Peyer's patch (tissue), 4 donors: ENCODE data around the gene RHBDD1.

Source experiments
- CTCF ChIP-seq, 6 experiments: fragments of 450-650 bp in 4 of 6; fragments of 200-600 bp in 2 of 6; sonication (generic) in 1 of 6; IDR thresholded peaks; one replicate each; pipeline ENCODE4 v1.5.1; 2017 to 2019; ENCODE audit warnings: antibody characterized with exemption in 6 of 6, mild to moderate bottlenecking in 3 of 6, moderate library complexity in 1 of 6
- POLR2A ChIP-seq, 2 donors: fragments of 450-650 bp; IDR thresholded peaks; one replicate each; pipeline ENCODE4 v1.5.1; 2017; ENCODE audit warnings: antibody characterized with exemption in 2 of 2, mild to moderate bottlenecking in 2 of 2, moderate library complexity in 2 of 2

GRCh38 chr2:226905718-226906117 lies 69.9 kb downstream of the RHBDD1 start:
- TF ChIP-seq CTCF (IDR thresholded peaks at IDR 0.05) (no peak), POLR2A (IDR thresholded peaks at IDR 0.05) (no peak)
